OCI-LY3 (cell line): ENCODE data around the gene CACNA1B.
"Not testable (repeated sequence)": the region's sequence is repeated elsewhere in the genome, so short reads cannot be mapped to it uniquely, and the experiment has no call there.

Experiments used
- H2AFZ ChIP-seq: fragments of 200-600, 300-600 bp; shearing (Covaris generic); 2 replicates; pipeline ENCODE4 v1.6.0; 2014; ENCODE audit warnings: antibody characterized with exemption, low read depth, low read length
- H3K27ac ChIP-seq: fragments of 200-600, 300-600 bp; sonication (generic); 2 replicates; pipeline ENCODE4 v1.5.1; 2014; ENCODE audit warnings: mild to moderate bottlenecking, low read length, moderate library complexity, mixed read lengths
- H3K27me3 ChIP-seq: fragments of 200-600, 300-600 bp; sonication (generic); 2 replicates; pipeline ENCODE4 v1.6.1; 2014; ENCODE audit warnings: low read depth, low read length, mixed read lengths
- H3K36me3 ChIP-seq: fragments of 200-600, 300-600 bp; sonication (generic); replicated peaks from 2 replicates; pipeline ENCODE3; 2014; ENCODE audit warnings: low read depth, low read length, mixed read lengths
- H3K4me1 ChIP-seq: fragments of 300-600, 200-600 bp; sonication (generic); 2 replicates; pipeline ENCODE4 v1.6.1; 2014; ENCODE audit warnings: low read length, mixed read lengths
- H3K4me2 ChIP-seq: fragments of 200-600, 300-600 bp; sonication (generic); 2 replicates; pipeline ENCODE4 v1.6.1; 2014; ENCODE audit warnings: low read length, mixed read lengths
- H3K4me3 ChIP-seq: fragments of 300-600, 200-600 bp; sonication (generic); 2 replicates; pipeline ENCODE4 v1.5.1; 2014; ENCODE audit warnings: antibody characterized with exemption, mild to moderate bottlenecking, low read length, moderate library complexity
- H3K79me2 ChIP-seq: fragments of 300-600, 200-600 bp; shearing (Covaris generic); 2 replicates; pipeline ENCODE4 v1.6.1; 2014; ENCODE audit warnings: mild to moderate bottlenecking, low read length, mixed read lengths
- H3K9ac ChIP-seq: fragments of 300-600, 200-600 bp; shearing (Covaris generic); 2 replicates; pipeline ENCODE4 v1.6.0; 2014; ENCODE audit warnings: mild to moderate bottlenecking, low read length, moderate library complexity
- H3K9me3 ChIP-seq: fragments of 200-600, 300-600 bp; shearing (Covaris generic); 2 replicates; pipeline ENCODE4 v1.6.1; 2014; ENCODE audit warnings: low read length, mixed read lengths; ENCODE audit not compliant: insufficient read depth
- H4K20me1 ChIP-seq: fragments of 200-600, 300-600 bp; sonication (generic); 2 replicates; pipeline ENCODE4 v1.6.1; 2016; ENCODE audit warnings: low read length, mixed read lengths; ENCODE audit not compliant: insufficient read depth
- TF ChIP-seq, protein P1 (sequence below): fragments of 200-600, 300-600 bp; sonication (generic); IDR thresholded peaks from 2 replicates; pipeline ENCODE4 v1.5.1; 2014; ENCODE audit warnings: antibody characterized with exemption, low read length, low read depth

The CACNA1B gene

DNA sequence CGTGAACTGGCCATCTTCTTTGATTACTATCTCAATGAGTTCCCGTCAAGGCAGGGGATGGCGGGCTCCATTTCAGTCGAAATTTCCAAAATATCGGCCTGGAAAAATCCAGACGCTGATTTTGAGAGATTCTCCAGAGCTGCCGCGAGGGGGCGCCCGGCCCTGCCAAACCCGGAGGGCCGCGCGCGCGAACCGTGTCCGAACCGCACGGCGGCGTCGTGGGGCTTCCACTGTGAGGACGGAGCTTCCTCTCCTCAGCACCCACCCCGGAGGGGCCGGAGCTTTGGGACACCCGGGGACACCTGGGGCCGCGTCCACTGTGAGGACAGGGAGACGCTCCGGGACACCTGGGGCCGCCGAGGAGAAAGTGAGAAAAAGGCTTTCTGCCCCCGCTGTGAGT, 270.0 kb downstream of the CACNA1B start:
- TF ChIP-seq, protein P1, sequence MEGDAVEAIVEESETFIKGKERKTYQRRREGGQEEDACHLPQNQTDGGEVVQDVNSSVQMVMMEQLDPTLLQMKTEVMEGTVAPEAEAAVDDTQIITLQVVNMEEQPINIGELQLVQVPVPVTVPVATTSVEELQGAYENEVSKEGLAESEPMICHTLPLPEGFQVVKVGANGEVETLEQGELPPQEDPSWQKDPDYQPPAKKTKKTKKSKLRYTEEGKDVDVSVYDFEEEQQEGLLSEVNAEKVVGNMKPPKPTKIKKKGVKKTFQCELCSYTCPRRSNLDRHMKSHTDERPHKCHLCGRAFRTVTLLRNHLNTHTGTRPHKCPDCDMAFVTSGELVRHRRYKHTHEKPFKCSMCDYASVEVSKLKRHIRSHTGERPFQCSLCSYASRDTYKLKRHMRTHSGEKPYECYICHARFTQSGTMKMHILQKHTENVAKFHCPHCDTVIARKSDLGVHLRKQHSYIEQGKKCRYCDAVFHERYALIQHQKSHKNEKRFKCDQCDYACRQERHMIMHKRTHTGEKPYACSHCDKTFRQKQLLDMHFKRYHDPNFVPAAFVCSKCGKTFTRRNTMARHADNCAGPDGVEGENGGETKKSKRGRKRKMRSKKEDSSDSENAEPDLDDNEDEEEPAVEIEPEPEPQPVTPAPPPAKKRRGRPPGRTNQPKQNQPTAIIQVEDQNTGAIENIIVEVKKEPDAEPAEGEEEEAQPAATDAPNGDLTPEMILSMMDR = peak; percentile 29
- H3K4me1 ChIP-seq, H4K20me1 ChIP-seq, H2AFZ ChIP-seq, H3K27ac ChIP-seq, H3K9ac ChIP-seq, H3K27me3 ChIP-seq, H3K36me3 ChIP-seq, H3K79me2 ChIP-seq, H3K9me3 ChIP-seq: not testable (repeated sequence)
- H3K4me2 ChIP-seq = peak overlapping the region; percentile 44
- peak overlapping the region; percentile 62 for H3K4me3 ChIP-seq

DNA sequence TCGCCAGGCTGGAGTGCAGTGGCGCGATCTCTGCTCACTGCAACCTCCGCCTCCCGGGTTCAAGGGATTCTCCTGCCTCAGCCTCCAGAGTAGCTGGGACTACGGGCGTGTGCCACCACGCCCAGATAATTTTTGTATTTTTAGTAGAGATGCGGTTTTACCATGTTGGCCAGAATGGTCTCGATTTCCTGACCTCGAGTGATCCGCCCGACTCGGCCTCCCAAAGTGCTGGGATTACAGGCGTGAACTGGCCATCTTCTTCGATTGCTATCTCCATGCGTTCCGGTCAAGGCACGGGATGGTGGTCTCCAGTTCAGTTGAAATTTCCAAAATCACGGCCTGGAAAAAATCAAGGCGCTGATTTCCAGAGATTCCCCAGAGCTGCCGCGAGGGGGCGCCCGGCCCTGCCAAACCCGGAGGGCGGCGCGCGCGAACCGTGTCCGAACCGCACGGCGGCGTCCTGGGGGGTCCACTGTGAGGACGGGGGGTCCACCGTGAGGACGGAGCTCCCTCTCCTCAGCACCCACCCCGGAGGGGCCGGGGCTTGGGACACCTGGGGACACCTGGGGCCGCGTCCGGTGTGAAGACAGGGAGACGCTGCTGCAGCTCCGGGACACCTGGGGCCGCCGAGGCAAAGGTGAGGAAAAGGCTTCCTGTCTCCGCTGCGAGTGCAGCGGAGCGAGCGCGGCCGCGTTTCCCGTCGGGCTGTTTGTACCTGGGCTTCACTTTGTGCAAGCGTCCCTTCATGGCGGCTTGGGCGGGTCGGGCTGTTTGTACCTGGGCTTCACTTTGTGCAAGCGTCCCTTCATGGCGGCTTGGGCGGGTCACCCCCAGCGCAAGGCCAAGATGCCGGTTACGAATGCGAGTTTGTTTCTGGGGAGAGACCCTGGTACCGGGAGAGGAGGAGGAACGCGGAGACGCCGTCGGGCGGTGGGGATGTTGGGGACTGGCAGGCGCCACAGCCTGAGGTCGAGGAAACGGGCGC, 272.4 kb downstream of the CACNA1B start:
- H3K79me2 ChIP-seq, H3K9ac ChIP-seq, H3K4me3 ChIP-seq, H3K4me1 ChIP-seq, H3K27ac ChIP-seq, H3K36me3 ChIP-seq, H4K20me1 ChIP-seq, H3K4me2 ChIP-seq, H2AFZ ChIP-seq, H3K9me3 ChIP-seq, H3K27me3 ChIP-seq: not testable (repeated sequence)

- H3K9me3 ChIP-seq, H3K4me2 ChIP-seq, H3K36me3 ChIP-seq, H3K4me3 ChIP-seq, H3K27me3 ChIP-seq, H3K4me1 ChIP-seq, H4K20me1 ChIP-seq, H3K27ac ChIP-seq, H2AFZ ChIP-seq, H3K9ac ChIP-seq, H3K79me2 ChIP-seq: not testable (repeated sequence)
These were observed 278.2 kb downstream of the CACNA1B start for GRCh38 chr9:138155788-138156187.

DNA sequence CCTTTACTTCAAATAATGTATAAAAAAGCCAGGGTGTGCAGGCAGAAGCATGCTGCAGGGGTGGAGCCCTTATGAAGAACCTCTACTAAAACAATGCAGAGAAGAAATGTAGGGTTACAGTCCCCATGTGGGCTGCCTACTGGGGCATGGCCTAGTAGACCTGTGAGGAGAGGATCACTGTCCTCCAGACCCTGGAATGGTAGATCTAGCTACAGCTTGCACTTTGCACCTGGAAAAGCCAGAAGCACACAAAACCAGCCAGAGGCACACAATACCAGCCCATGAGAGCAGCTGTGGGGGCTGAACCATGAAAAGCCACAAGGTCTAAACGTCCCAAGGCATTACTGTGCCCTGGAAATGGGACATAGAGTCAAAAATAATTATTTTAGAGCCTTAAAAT, 289.2 kb downstream of the CACNA1B start:
- H3K9ac ChIP-seq, H3K4me2 ChIP-seq, H3K27ac ChIP-seq, H3K9me3 ChIP-seq, H3K4me3 ChIP-seq, H2AFZ ChIP-seq, H3K79me2 ChIP-seq, H3K4me1 ChIP-seq, H4K20me1 ChIP-seq, H3K36me3 ChIP-seq, H3K27me3 ChIP-seq: not testable (repeated sequence)
